Measurements from ENCODE around the gene OTUD7B. TPM values are rescaled to one million over a fixed set of nuclear protein-coding genes. Genes with fewer than 3 reads are reported as not detected.

Gene OTUD7B
- total RNA-seq, 1 experiment from 2014 or later = 19.0 TPM

DNA sequence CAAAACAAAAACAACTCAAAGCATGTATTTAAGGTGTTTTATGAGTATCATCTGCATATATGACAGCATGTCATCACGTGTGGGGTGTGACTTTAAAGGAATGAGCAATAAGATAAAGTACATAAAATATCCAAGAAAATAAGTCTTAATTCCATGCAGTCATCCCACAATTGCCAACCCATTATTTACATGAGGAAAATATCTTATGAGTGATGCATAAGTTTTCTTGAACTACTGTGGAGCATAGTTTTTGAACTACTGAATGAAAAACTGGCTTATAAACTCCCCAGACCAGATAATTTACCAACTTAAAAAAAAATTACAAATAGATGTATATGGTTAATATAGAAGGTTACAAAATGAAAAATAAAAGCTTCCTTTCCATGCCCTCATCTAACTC, 44.1 kb downstream of the OTUD7B start:
- H3K36me3 ChIP-seq (ENCODE audit: insufficient read depth, low read length, poor library complexity, severe bottlenecking) = peaks cover 25% of the 10 kb centered on the region
- TF ChIP-seq EZH2 (IDR thresholded peaks at IDR 0.05; ENCODE audit: borderline replicate concordance, low read depth, low read length, poor library complexity, severe bottlenecking) (no peak), CTCF (conservative IDR thresholded peaks at IDR 0.05; ENCODE audit: low read depth, low read length) (no peak)
- no peaks in the 10 kb centered on the region for H3K27me3 ChIP-seq (replicated peaks; ENCODE audit: insufficient read depth, low read depth, low read length, poor library complexity)
- ChIA-PET CTCF (no interaction called here), POLR2A (ENCODE audit: low non-redundant PET) (no interaction called here)
- no peak for DNase-seq (ENCODE audit: low spot score)
- no TSS peak for BruUV-seq (replicated peaks)
- H3K4me3 ChIP-seq (ENCODE audit: low read depth, low read length, poor library complexity, severe bottlenecking) = no peak overlapping the region
- no peaks in the 10 kb centered on the region for H3K9me3 ChIP-seq (ENCODE audit: low read depth, low read length, poor library complexity, severe bottlenecking)
- intact Hi-C loops (cut with micrococcal nuclease; ENCODE audit: unreplicated experiment) = no loop called here
- H3K4me1 ChIP-seq (ENCODE audit: insufficient read depth, low read length, poor library complexity, severe bottlenecking) = no peaks in the 10 kb centered on the region
- no peak overlapping the region for H3K27ac ChIP-seq (ENCODE audit: low read depth, low read length, poor library complexity, severe bottlenecking)

- no peak for DNase-seq (ENCODE audit: low spot score)
- BruUV-seq (replicated peaks) = no TSS peak
- Histone ChIP-seq H3K9me3 (ENCODE audit: low read depth, low read length, poor library complexity, severe bottlenecking) (no peaks in the 10 kb centered on the region), H3K27me3 (replicated peaks; ENCODE audit: insufficient read depth, low read depth, low read length, poor library complexity) (no peaks in the 10 kb centered on the region), H3K36me3 (ENCODE audit: insufficient read depth, low read length, poor library complexity, severe bottlenecking) (peaks cover 21% of the 10 kb centered on the region), H3K4me1 (ENCODE audit: insufficient read depth, low read length, poor library complexity, severe bottlenecking) (no peaks in the 10 kb centered on the region), H3K4me3 (ENCODE audit: low read depth, low read length, poor library complexity, severe bottlenecking) (no peak overlapping the region), H3K27ac (ENCODE audit: low read depth, low read length, poor library complexity, severe bottlenecking) (no peak overlapping the region)
- CTCF ChIA-PET = no interaction called here
- intact Hi-C loops (cut with micrococcal nuclease; ENCODE audit: unreplicated experiment) = no loop called here
- POLR2A ChIA-PET (ENCODE audit: low non-redundant PET) = no interaction called here
- TF ChIP-seq EZH2 (IDR thresholded peaks at IDR 0.05; ENCODE audit: borderline replicate concordance, low read depth, low read length, poor library complexity, severe bottlenecking) (no peak), CTCF (conservative IDR thresholded peaks at IDR 0.05; ENCODE audit: low read depth, low read length) (no peak)
These were observed 45.1 kb downstream of the OTUD7B start for GRCh38 chr1:149965440-149965839.

- no peak for DNase-seq (ENCODE audit: low spot score)
- no peak overlapping the region for H3K27ac ChIP-seq (ENCODE audit: low read depth, low read length, poor library complexity, severe bottlenecking)
- intact Hi-C loops (cut with micrococcal nuclease; ENCODE audit: unreplicated experiment) = loop anchor here (2.0 kb wide), 1 partner anchor 87 kb away; no protein-coding TSS in a partner anchor
- H3K36me3 ChIP-seq (ENCODE audit: insufficient read depth, low read length, poor library complexity, severe bottlenecking) = peaks cover 21% of the 10 kb centered on the region
- H3K9me3 ChIP-seq (ENCODE audit: low read depth, low read length, poor library complexity, severe bottlenecking) = no peaks in the 10 kb centered on the region
- H3K4me3 ChIP-seq (ENCODE audit: low read depth, low read length, poor library complexity, severe bottlenecking) = no peak overlapping the region
- no peak for TF ChIP-seq CTCF (conservative IDR thresholded peaks at IDR 0.05; ENCODE audit: low read depth, low read length)
- TF ChIP-seq EZH2 (IDR thresholded peaks at IDR 0.05; ENCODE audit: borderline replicate concordance, low read depth, low read length, poor library complexity, severe bottlenecking) = no peak
- ChIA-PET POLR2A (ENCODE audit: low non-redundant PET) (no interaction called here), CTCF (interaction anchor here (0.7 to 1.4 kb wide), 2 partner anchors 202 to 224 kb away, joined by 3 to 10 read pairs; no protein-coding TSS in a partner anchor)
- no peaks in the 10 kb centered on the region for H3K4me1 ChIP-seq (ENCODE audit: insufficient read depth, low read length, poor library complexity, severe bottlenecking)
- H3K27me3 ChIP-seq (replicated peaks; ENCODE audit: insufficient read depth, low read depth, low read length, poor library complexity) = no peaks in the 10 kb centered on the region
- no TSS peak for BruUV-seq (replicated peaks)
These were observed 47.2 kb downstream of the OTUD7B start for GRCh38 chr1:149963358-149963757.
